Esophagus squamous epithelium (tissue), 4 donors: ENCODE results near the gene VRK2.

Source experiments
- POLR2A ChIP-seq, 4 donors: fragments of 450-650 bp; IDR thresholded peaks; one replicate each; pipeline ENCODE4 v1.6.1; 2017; ENCODE audit warnings: antibody characterized with exemption in 4 of 4, mild to moderate bottlenecking in 4 of 4, moderate library complexity in 3 of 4
- TF ChIP-seq, protein P1 (sequence below), 6 experiments: fragments of 450-650 bp in 4 of 6; fragments of 200-600 bp in 2 of 6; sonication (generic) in 2 of 6; IDR thresholded peaks; one replicate each; pipeline ENCODE4 v1.5.1; 2016 to 2019; ENCODE audit warnings: antibody characterized with exemption in 6 of 6, mild to moderate bottlenecking in 4 of 6, moderate library complexity in 4 of 6

DNA sequence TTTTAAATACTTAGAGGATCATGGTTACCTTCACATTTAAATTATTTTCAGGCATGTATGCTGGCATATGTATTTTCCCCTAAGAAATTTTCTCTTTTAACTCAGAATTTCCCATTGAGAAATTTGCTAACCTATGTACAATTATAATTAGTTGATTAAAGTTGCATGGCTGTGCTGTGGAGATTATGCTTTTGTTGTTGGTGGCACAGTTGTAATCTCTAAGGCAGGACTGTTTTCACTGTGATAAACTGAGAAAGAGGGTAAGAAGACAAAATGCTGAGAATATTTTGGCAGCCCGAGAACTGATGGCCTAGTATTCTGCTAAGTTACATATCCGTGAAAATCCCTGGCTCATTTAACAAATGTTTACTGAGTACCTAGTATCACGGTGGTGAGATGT, 1.4 kb downstream of the VRK2 start:
- TF ChIP-seq, protein P1, sequence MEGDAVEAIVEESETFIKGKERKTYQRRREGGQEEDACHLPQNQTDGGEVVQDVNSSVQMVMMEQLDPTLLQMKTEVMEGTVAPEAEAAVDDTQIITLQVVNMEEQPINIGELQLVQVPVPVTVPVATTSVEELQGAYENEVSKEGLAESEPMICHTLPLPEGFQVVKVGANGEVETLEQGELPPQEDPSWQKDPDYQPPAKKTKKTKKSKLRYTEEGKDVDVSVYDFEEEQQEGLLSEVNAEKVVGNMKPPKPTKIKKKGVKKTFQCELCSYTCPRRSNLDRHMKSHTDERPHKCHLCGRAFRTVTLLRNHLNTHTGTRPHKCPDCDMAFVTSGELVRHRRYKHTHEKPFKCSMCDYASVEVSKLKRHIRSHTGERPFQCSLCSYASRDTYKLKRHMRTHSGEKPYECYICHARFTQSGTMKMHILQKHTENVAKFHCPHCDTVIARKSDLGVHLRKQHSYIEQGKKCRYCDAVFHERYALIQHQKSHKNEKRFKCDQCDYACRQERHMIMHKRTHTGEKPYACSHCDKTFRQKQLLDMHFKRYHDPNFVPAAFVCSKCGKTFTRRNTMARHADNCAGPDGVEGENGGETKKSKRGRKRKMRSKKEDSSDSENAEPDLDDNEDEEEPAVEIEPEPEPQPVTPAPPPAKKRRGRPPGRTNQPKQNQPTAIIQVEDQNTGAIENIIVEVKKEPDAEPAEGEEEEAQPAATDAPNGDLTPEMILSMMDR (IDR thresholded peaks at IDR 0.05): no peak
- no peak for TF ChIP-seq POLR2A (IDR thresholded peaks at IDR 0.05)
